Measurements from ENCODE around the gene CRACR2B.

GRCh38 chr11:836274-836673 is 8.6 kb downstream of the CRACR2B start:
- TF ChIP-seq POLR2AphosphoS2 (IDR thresholded peaks at IDR 0.05; ENCODE audit: low read depth, low read length) (no peak), JUN (CRISPR knock-in tag; IDR thresholded peaks at IDR 0.05) (no peak), FOXP4 (CRISPR knock-in tag; IDR thresholded peaks at IDR 0.05) (no peak), ZNF501 (CRISPR knock-in tag; IDR thresholded peaks at IDR 0.05) (no peak), GLI4 (CRISPR knock-in tag; IDR thresholded peaks at IDR 0.05; ENCODE audit: borderline replicate concordance) (no peak), HCFC1 (IDR thresholded peaks at IDR 0.05; ENCODE audit: low read depth, low read length) (no peak), SP1 (IDR thresholded peaks at IDR 0.05) (no peak), SP1 (CRISPR knock-in tag; IDR thresholded peaks at IDR 0.05) (no peak)
- TF ChIP-seq, protein P1, sequence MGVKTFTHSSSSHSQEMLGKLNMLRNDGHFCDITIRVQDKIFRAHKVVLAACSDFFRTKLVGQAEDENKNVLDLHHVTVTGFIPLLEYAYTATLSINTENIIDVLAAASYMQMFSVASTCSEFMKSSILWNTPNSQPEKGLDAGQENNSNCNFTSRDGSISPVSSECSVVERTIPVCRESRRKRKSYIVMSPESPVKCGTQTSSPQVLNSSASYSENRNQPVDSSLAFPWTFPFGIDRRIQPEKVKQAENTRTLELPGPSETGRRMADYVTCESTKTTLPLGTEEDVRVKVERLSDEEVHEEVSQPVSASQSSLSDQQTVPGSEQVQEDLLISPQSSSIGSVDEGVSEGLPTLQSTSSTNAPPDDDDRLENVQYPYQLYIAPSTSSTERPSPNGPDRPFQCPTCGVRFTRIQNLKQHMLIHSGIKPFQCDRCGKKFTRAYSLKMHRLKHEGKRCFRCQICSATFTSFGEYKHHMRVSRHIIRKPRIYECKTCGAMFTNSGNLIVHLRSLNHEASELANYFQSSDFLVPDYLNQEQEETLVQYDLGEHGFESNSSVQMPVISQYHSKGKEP (CRISPR knock-in tag; IDR thresholded peaks at IDR 0.05) = no peak
- TF ChIP-seq, protein P2, sequence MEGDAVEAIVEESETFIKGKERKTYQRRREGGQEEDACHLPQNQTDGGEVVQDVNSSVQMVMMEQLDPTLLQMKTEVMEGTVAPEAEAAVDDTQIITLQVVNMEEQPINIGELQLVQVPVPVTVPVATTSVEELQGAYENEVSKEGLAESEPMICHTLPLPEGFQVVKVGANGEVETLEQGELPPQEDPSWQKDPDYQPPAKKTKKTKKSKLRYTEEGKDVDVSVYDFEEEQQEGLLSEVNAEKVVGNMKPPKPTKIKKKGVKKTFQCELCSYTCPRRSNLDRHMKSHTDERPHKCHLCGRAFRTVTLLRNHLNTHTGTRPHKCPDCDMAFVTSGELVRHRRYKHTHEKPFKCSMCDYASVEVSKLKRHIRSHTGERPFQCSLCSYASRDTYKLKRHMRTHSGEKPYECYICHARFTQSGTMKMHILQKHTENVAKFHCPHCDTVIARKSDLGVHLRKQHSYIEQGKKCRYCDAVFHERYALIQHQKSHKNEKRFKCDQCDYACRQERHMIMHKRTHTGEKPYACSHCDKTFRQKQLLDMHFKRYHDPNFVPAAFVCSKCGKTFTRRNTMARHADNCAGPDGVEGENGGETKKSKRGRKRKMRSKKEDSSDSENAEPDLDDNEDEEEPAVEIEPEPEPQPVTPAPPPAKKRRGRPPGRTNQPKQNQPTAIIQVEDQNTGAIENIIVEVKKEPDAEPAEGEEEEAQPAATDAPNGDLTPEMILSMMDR (CRISPR knock-in tag; IDR thresholded peaks at IDR 0.05) = no peak
- TF ChIP-seq, protein P3, sequence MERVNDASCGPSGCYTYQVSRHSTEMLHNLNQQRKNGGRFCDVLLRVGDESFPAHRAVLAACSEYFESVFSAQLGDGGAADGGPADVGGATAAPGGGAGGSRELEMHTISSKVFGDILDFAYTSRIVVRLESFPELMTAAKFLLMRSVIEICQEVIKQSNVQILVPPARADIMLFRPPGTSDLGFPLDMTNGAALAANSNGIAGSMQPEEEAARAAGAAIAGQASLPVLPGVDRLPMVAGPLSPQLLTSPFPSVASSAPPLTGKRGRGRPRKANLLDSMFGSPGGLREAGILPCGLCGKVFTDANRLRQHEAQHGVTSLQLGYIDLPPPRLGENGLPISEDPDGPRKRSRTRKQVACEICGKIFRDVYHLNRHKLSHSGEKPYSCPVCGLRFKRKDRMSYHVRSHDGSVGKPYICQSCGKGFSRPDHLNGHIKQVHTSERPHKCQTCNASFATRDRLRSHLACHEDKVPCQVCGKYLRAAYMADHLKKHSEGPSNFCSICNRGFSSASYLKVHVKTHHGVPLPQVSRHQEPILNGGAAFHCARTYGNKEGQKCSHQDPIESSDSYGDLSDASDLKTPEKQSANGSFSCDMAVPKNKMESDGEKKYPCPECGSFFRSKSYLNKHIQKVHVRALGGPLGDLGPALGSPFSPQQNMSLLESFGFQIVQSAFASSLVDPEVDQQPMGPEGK (CRISPR knock-in tag; IDR thresholded peaks at IDR 0.05) = no peak

Measured in HepG2 (cell line).